PC-9 (cell line): Measurements from ENCODE around the gene ANKZF1. TPM values are rescaled to one million over a fixed set of nuclear protein-coding genes. Genes with fewer than 3 reads are reported as not detected.

ENCODE experiments used
- BruUV-seq: library from RNA; stranded (reverse); fragments of 400-500 nt; replicated peaks from 2 replicates; lab custom pipeline; 2021; lab: Mats Ljungman, UMichigan
- CTCF ChIA-PET: fragments of 300-600 bp; sonication (Branson Sonifier 250); formaldehyde crosslinking; loops from one replicate; lab custom pipeline; 2022; ENCODE audit warnings: antibody characterized with exemption; lab: Charles Lee
- POLR2A ChIA-PET: fragments of 300-600 bp; sonication (Branson Sonifier 250); formaldehyde crosslinking; loops from one replicate; lab custom pipeline; 2022; ENCODE audit warnings: antibody characterized with exemption; ENCODE audit not compliant: unreplicated experiment; lab: Charles Lee
- DNase-seq, 2 experiments: peaks; one replicate each; pipeline versions ENCODE4 v3.0.0 to v3.0.0-alpha.2; 2015 to 2022; ENCODE audit warnings: mixed read lengths in 1 of 2
- H2AFZ ChIP-seq: fragments of 200-600 bp; sonication (generic); 2 replicates; pipeline ENCODE4 v1.8.1; 2017; ENCODE audit warnings: antibody characterized with exemption
- H3F3A ChIP-seq: fragments of 200-600 bp; sonication (generic); 2 replicates; pipeline ENCODE4 v1.8.1; 2017; ENCODE audit warnings: antibody characterized with exemption, mild to moderate bottlenecking, low read depth; ENCODE audit not compliant: insufficient read depth
- H3K27ac ChIP-seq: fragments of 200-600 bp; sonication (generic); 2 replicates; pipeline ENCODE4 v1.6.1; 2016; ENCODE audit warnings: mixed run types
- H3K27me3 ChIP-seq: fragments of 200-600 bp; sonication (generic); 2 replicates; pipeline ENCODE4 v1.6.1; 2016; ENCODE audit warnings: low read depth, mixed run types; ENCODE audit not compliant: insufficient read depth
- H3K36me3 ChIP-seq: fragments of 200-600 bp; sonication (generic); 2 replicates; pipeline ENCODE4 v1.6.1; 2016; ENCODE audit warnings: low read depth, mixed run types
- H3K4me1 ChIP-seq: fragments of 200-600 bp; sonication (generic); replicated peaks from 2 replicates; pipeline ENCODE4 v1.6.1; 2016; ENCODE audit warnings: mixed run types; ENCODE audit not compliant: insufficient read depth
- H3K4me2 ChIP-seq: fragments of 200-600 bp; sonication (generic); 2 replicates; pipeline ENCODE4 v1.6.1; 2017; ENCODE audit warnings: mixed run types
- H3K4me3 ChIP-seq: fragments of 200-600 bp; sonication (generic); 2 replicates; pipeline ENCODE4 v1.6.1; 2016; ENCODE audit warnings: mixed run types
- H3K79me2 ChIP-seq: fragments of 200-600 bp; sonication (generic); 2 replicates; pipeline ENCODE4 v1.6.1; 2017; ENCODE audit warnings: low read depth, mixed run types
- H3K9me2 ChIP-seq: fragments of 200-600 bp; sonication (generic); 2 replicates; pipeline ENCODE4 v1.8.1; 2017; ENCODE audit warnings: mild to moderate bottlenecking; ENCODE audit not compliant: insufficient read depth
- H3K9me3 ChIP-seq: fragments of 200-600 bp; sonication (generic); 2 replicates; pipeline ENCODE4 v1.8.1; 2016; ENCODE audit warnings: low read depth; ENCODE audit not compliant: insufficient read depth
- H4K20me1 ChIP-seq: fragments of 200-600 bp; sonication (generic); 2 replicates; pipeline ENCODE4 v1.8.1; 2017; ENCODE audit not compliant: insufficient read depth
- EZH2 ChIP-seq: fragments of 200-600 bp; sonication (generic); IDR thresholded peaks from 2 replicates; pipeline ENCODE4 v1.8.0; 2017; ENCODE audit warnings: antibody characterized with exemption, low read depth
- intact Hi-C: fragments of 100-400 bp; cut with micrococcal nuclease; formaldehyde crosslinking; loops from one replicate; pipeline ENCODE4 v1.10.0; 2022; ENCODE audit not compliant: unreplicated experiment
- total RNA-seq: library from RNA; stranded (reverse); gene quantifications from 2 replicates; pipeline ENCODE4 v1.2.3, GENCODE V29; 2021
- TF ChIP-seq, protein P1 (sequence below): fragments of 200-600 bp; sonication (generic); conservative IDR thresholded peaks from 2 replicates; pipeline ENCODE4 v1.6.1; 2017; ENCODE audit warnings: mixed run types, antibody characterized with exemption, mild to moderate bottlenecking, moderate library complexity

The ANKZF1 gene
- total RNA-seq, 1 experiment from 2014 or later, result 62.2 TPM

DNA sequence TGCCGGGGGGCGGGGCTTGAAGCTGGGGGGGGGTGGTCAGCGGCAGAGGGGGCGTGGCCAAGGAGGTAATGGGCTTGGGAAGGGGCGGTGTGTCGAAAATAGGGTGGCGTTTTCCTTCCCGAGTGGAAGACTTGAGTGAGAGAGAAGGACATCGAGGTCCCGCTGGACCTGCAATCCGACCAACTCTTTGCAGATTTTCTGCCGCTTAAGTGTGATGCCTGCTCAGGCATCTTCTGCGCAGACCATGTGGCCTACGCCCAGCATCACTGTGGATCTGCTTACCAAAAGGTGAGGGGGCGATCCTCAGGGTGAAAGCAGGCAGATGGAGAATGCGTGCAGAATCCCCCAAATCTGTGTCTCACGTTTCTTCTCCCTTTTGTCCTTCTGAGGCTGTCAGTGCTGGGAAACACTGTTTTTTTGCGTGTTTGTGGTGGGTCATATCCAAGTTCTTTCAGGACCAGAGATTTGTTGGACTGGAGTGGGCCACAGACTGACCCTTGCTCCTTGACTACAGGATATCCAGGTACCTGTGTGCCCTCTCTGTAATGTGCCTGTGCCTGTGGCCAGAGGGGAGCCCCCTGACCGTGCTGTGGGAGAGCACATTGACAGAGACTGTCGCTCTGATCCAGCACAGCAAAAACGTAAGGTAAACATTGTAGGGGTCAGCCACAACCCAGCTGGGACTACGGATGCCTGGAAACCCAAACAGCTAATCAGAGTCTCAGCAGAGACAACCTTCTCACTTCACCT lies 22.3 kb upstream of the ANKZF1 start:
- CTCF ChIA-PET, result interaction anchor here (0.6 kb wide), 1 partner anchor 132 kb away, joined by 9 read pairs; no protein-coding TSS in a partner anchor
- Histone ChIP-seq H3K4me3 (peak overlapping the region; percentile 78), H3K36me3 (no peaks in the 10 kb centered on the region), H3K4me1 (peaks cover 18% of the 10 kb centered on the region), H3K9me3 (no peaks in the 10 kb centered on the region), H3F3A (peaks cover 14% of the 10 kb centered on the region; the same call in 1 of the 2 replicates), H3K27me3 (no peaks in the 10 kb centered on the region), H3K9me2 (no peaks in the 10 kb centered on the region), H3K79me2 (no peaks in the 10 kb centered on the region), H4K20me1 (no peaks in the 10 kb centered on the region), H3K27ac (0 out of 2 replicates have a peak overlapping the region, but pooled peaks have one; percentile 16), H2AFZ (no peak overlapping the region), H3K4me2 (peak overlapping the region; percentile 100)
- TF ChIP-seq, protein P1, sequence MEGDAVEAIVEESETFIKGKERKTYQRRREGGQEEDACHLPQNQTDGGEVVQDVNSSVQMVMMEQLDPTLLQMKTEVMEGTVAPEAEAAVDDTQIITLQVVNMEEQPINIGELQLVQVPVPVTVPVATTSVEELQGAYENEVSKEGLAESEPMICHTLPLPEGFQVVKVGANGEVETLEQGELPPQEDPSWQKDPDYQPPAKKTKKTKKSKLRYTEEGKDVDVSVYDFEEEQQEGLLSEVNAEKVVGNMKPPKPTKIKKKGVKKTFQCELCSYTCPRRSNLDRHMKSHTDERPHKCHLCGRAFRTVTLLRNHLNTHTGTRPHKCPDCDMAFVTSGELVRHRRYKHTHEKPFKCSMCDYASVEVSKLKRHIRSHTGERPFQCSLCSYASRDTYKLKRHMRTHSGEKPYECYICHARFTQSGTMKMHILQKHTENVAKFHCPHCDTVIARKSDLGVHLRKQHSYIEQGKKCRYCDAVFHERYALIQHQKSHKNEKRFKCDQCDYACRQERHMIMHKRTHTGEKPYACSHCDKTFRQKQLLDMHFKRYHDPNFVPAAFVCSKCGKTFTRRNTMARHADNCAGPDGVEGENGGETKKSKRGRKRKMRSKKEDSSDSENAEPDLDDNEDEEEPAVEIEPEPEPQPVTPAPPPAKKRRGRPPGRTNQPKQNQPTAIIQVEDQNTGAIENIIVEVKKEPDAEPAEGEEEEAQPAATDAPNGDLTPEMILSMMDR, result no peak
- no peak for DNase-seq
- intact Hi-C loops, result loop anchor here (2.0 kb wide), 2 partner anchors 31 to 71 kb away; partner anchors contain the start of genes CNPPD1 and DNAJB2
- POLR2A ChIA-PET, result interaction anchor here (0.5 to 1.1 kb wide), 4 partner anchors 10 to 206 kb away, joined by 3 to 17 read pairs (median 4); partner anchors contain the start of gene ATG9A
- TSS peak; percentile 62 for BruUV-seq

DNA sequence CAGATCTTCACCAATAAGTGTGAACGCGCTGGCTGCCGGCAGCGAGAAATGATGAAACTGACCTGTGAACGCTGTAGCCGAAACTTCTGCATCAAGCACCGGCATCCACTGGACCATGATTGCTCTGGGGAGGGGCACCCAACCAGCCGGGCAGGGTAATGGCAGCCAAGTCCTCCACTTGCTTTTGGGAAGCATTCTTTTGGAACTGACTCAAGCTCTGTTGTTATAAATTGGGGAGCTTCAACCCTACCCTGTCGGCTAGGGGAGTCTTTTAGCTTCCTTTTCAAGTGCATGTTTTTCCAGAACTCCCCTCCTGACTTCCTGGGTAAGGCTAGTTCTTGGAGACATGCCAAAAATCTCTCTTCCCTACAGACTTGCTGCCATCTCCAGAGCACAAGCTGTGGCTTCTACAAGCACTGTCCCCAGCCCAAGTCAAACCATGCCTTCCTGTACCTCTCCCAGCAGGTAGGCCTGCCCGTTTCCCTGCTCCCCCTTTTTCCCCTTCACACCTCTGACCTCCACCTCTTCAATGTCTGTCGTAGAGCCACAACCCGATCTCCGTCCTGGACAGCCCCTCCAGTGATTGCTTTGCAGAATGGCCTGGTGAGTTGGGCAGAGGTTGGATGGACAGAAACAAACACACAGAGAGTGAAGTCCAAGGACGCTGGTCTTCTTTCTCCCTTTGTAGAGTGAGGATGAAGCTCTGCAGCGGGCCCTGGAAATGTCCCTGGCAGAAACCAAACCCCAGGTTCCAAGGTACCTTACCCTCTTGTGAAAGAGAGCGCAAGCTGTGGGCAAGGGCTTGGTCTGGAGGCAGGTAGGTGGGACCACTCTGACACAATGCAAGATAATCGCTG lies 21.5 kb upstream of the ANKZF1 start:
- TF ChIP-seq, protein P1, result no peak
- TF ChIP-seq EZH2, result no peak
- intact Hi-C loops, result loop anchor here (1.0 to 2.0 kb wide), 3 partner anchors 9 to 71 kb away; partner anchors contain the start of genes CNPPD1 and DNAJB2
- Histone ChIP-seq H3F3A (peaks cover 14% of the 10 kb centered on the region; the same call in 1 of the 2 replicates), H3K27ac (0 out of 2 replicates have a peak overlapping the region, but pooled peaks have one; percentile 16), H3K9me3 (no peaks in the 10 kb centered on the region), H2AFZ (no peak overlapping the region), H3K27me3 (no peaks in the 10 kb centered on the region), H3K4me2 (peak overlapping the region; percentile 100), H4K20me1 (no peaks in the 10 kb centered on the region), H3K79me2 (no peaks in the 10 kb centered on the region), H3K4me3 (peak overlapping the region; percentile 78; the same call in 1 of the 2 replicates), H3K9me2 (no peaks in the 10 kb centered on the region), H3K4me1 (peaks cover 18% of the 10 kb centered on the region), H3K36me3 (no peaks in the 10 kb centered on the region)
- DNase-seq, result peak in 1 of 2 experiments; percentile 54
- CTCF ChIA-PET, result interaction anchor here (0.6 kb wide), 1 partner anchor 128 kb away, joined by 3 read pairs; no protein-coding TSS in a partner anchor
- no TSS peak for BruUV-seq
- POLR2A ChIA-PET, result interaction anchor here (1.1 kb wide), 1 partner anchor 10 kb away, joined by 17 read pairs; no protein-coding TSS in a partner anchor
